ENCODE measurements around the gene LAMA2. TPM values are rescaled to one million over a fixed set of nuclear protein-coding genes. Genes with fewer than 3 reads are reported as not detected.

LAMA2 gene
- total RNA-seq, 1 donor from 2014 or later = 1.9 TPM

DNA sequence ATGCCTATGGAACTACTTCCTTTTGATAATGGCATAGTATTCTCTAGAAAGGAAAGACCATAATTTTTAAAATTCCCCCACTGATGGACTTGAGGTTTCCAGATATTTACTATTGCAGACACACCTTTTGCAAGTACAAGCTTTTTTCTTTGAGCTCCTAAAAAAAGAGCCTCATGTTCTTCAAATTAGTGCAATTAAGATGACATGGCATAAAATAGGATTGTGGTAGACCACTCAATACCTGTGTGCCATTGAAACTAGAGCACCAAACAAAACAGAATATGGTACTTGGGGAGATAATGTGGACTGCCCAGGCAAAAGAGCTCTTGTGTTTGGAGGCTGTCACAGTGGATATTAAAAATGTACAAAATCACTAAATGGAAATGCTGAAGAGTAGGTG is 19.0 kb upstream of the LAMA2 start:
- Mint-ChIP-seq H3K4me1 (ENCODE audit: low read depth) (no peaks in the 10 kb centered on the region), H3K27ac (ENCODE audit: unreplicated experiment) (no peak overlapping the region), H3K4me3 (ENCODE audit: unreplicated experiment) (no peak overlapping the region), H3K36me3 (ENCODE audit: low read depth) (peaks cover 1% of the 10 kb centered on the region), H3K9me3 (ENCODE audit: low read depth) (peaks cover 25% of the 10 kb centered on the region), H3K27me3 (ENCODE audit: low read depth) (peaks cover 7% of the 10 kb centered on the region)
- TF ChIP-seq, protein P1, sequence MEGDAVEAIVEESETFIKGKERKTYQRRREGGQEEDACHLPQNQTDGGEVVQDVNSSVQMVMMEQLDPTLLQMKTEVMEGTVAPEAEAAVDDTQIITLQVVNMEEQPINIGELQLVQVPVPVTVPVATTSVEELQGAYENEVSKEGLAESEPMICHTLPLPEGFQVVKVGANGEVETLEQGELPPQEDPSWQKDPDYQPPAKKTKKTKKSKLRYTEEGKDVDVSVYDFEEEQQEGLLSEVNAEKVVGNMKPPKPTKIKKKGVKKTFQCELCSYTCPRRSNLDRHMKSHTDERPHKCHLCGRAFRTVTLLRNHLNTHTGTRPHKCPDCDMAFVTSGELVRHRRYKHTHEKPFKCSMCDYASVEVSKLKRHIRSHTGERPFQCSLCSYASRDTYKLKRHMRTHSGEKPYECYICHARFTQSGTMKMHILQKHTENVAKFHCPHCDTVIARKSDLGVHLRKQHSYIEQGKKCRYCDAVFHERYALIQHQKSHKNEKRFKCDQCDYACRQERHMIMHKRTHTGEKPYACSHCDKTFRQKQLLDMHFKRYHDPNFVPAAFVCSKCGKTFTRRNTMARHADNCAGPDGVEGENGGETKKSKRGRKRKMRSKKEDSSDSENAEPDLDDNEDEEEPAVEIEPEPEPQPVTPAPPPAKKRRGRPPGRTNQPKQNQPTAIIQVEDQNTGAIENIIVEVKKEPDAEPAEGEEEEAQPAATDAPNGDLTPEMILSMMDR (IDR thresholded peaks at IDR 0.05) = no peak
- DNase-seq (ENCODE audit: low spot score) = no peak

DNA sequence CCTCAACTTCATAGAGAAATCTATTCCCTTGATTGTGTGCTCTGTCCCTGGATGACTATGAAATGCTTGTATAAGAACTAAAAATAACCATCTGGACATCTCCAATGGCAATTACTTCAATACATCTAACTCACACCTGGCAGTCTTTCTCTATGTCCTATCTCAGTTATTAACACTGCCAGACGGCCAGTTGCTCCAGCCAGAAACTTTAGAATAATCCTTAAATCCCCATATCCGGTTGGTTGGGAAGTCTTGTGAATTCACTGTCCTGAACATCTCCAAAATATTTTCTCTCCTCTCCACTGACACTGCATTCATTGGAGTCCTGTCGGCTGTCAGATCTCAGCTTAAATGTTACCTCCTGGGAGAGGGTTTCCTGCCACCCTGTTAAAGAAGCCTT is 12.2 kb upstream of the LAMA2 start:
- no peak for DNase-seq (ENCODE audit: low spot score)
- H3K9me3 Mint-ChIP-seq (ENCODE audit: low read depth) = peaks cover 4% of the 10 kb centered on the region
- H3K4me3 Mint-ChIP-seq (ENCODE audit: unreplicated experiment) = no peak overlapping the region
- TF ChIP-seq, protein P1 (IDR thresholded peaks at IDR 0.05) = no peak
- H3K4me1 Mint-ChIP-seq (ENCODE audit: low read depth) = no peaks in the 10 kb centered on the region
- no peaks in the 10 kb centered on the region for H3K36me3 Mint-ChIP-seq (ENCODE audit: low read depth)
- H3K27ac Mint-ChIP-seq (ENCODE audit: unreplicated experiment) = no peak overlapping the region
- H3K27me3 Mint-ChIP-seq (ENCODE audit: low read depth) = peaks cover 7% of the 10 kb centered on the region

DNA sequence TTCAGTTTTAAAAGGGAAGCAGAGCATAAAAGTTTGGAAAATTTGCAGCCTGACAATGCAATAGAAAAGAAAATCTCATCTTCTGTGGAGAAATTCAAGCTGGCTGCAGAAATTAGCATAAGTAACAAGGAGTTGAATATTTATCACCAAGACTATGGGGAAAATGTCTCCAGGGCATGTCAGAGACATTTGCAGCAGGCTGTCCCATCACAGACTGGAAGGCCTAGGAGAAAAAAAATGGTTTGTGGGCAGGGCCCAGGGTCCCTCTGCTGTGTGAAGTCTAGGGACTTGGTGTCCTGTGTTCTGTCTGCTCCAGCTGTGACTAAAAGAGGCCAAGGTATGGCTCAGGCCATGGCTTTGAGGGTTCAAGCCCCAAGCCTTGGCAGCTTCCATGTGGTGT is 8.1 kb upstream of the LAMA2 start:
- Mint-ChIP-seq H3K4me3 (ENCODE audit: unreplicated experiment) (no peak overlapping the region), H3K27ac (ENCODE audit: unreplicated experiment) (no peak overlapping the region), H3K27me3 (ENCODE audit: low read depth) (peaks cover 5% of the 10 kb centered on the region), H3K36me3 (ENCODE audit: low read depth) (no peaks in the 10 kb centered on the region), H3K4me1 (ENCODE audit: low read depth) (no peaks in the 10 kb centered on the region), H3K9me3 (ENCODE audit: low read depth) (peaks cover 4% of the 10 kb centered on the region)
- DNase-seq (ENCODE audit: low spot score) = no peak
- TF ChIP-seq, protein P1 (IDR thresholded peaks at IDR 0.05) = no peak

DNA sequence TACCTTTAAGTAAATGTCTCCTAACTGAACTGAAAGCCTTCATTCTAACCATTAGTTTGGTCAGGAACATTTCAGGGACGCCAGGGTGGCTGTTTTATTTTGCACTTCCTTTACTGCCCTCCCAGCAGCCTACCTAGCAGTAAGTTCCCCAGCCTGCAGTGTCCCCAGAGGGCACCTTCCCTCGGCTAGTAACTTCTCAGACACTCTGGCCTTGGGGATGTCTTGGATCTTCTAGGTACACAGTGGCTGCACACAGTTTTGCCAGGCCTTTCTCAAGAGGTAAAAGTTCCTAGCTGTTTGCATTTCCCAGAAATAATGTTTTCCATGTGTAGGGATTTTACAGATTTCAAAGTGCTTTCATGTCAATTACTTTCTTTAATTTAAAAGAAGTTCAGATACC is 378 bp upstream of the LAMA2 start:
- H3K27ac Mint-ChIP-seq (ENCODE audit: unreplicated experiment) = no peak overlapping the region
- DNase-seq (ENCODE audit: low spot score) = no peak
- peak overlapping the region; percentile 77 for H3K4me3 Mint-ChIP-seq (ENCODE audit: unreplicated experiment)
- no peaks in the 10 kb centered on the region for H3K36me3 Mint-ChIP-seq (ENCODE audit: low read depth)
- H3K4me1 Mint-ChIP-seq (ENCODE audit: low read depth) = peaks cover 11% of the 10 kb centered on the region
- H3K9me3 Mint-ChIP-seq (ENCODE audit: low read depth) = no peaks in the 10 kb centered on the region
- TF ChIP-seq, protein P1 (IDR thresholded peaks at IDR 0.05) = no peak
- peaks cover 5% of the 10 kb centered on the region for H3K27me3 Mint-ChIP-seq (ENCODE audit: low read depth)

DNA sequence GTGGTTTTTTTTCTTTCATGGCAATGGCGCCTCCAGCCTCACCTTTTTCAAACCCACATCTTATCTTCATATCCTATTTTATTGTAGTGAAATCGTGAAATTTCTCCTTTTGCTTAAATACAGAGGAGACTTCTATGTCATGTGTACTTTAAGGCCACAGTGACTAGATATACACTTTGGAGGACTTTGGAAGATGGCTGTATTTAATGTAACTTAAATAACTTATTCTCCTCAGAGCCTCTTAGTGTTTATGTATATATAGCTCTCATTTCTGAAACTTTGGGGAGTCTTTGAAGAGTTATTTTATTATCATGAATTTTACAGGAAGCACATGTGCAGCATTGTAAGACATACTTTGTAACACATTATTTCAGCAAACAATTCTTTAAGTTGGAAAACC is 968 bp downstream of the LAMA2 start:
- DNase-seq (ENCODE audit: low spot score) = no peak
- Mint-ChIP-seq H3K4me3 (ENCODE audit: unreplicated experiment) (no peak overlapping the region), H3K9me3 (ENCODE audit: low read depth) (no peaks in the 10 kb centered on the region), H3K27me3 (ENCODE audit: low read depth) (peaks cover 5% of the 10 kb centered on the region), H3K36me3 (ENCODE audit: low read depth) (no peaks in the 10 kb centered on the region), H3K4me1 (ENCODE audit: low read depth) (peaks cover 11% of the 10 kb centered on the region), H3K27ac (ENCODE audit: unreplicated experiment) (no peak overlapping the region)
- TF ChIP-seq, protein P1 (IDR thresholded peaks at IDR 0.05) = no peak

All from chondrocyte (in vitro differentiated cells).